GM12878 (cell line): ENCODE results near the gene LARGE1. TPM values are rescaled to one million over a fixed set of nuclear protein-coding genes. Genes with fewer than 3 reads are reported as not detected.

ENCODE experiments used
- CHD1 ChIP-seq: IDR thresholded peaks from 2 replicates; pipeline ENCODE4 v1.6.1; 2012; ENCODE audit warnings: low read depth, low read length, improper control_type of control experiment
- CTCF ChIP-seq, 3 experiments: IDR thresholded peaks in 2 of 3; conservative IDR thresholded peaks in 1 of 3; 2 replicates each; pipeline ENCODE4 v1.5.1; 2011; ENCODE audit warnings: low read depth in 3 of 3, low read length in 3 of 3, mild to moderate bottlenecking in 3 of 3, control low read depth in 2 of 3, moderate library complexity in 2 of 3, inconsistent platforms in 1 of 3, mixed read lengths in 1 of 3; ENCODE audit not compliant: control insufficient read depth in 2 of 3, insufficient read depth in 1 of 3; ENCODE audit errors: extremely low read depth in 1 of 3
- EED ChIP-seq: sonication (generic); IDR thresholded peaks from 2 replicates; pipeline ENCODE4 v1.6.1; 2016; ENCODE audit warnings: antibody characterized with exemption, low read depth
- EP300 ChIP-seq, 2 experiments: fragments of 150-350 bp in 1 of 2; IDR thresholded peaks; 2 replicates each; pipeline ENCODE4 v1.6.1; 2011 to 2012; ENCODE audit warnings: low read depth in 2 of 2, low read length in 2 of 2, borderline replicate concordance in 1 of 2, improper control_type of control experiment in 1 of 2, inconsistent platforms in 1 of 2; ENCODE audit not compliant: control insufficient read depth in 1 of 2
- MYC ChIP-seq: IDR thresholded peaks from 2 replicates; pipeline ENCODE4 v1.6.1; 2011; ENCODE audit warnings: mild to moderate bottlenecking, low read length, moderate library complexity, inconsistent platforms; ENCODE audit not compliant: insufficient read depth, insufficient replicate concordance, insufficient read length, severe bottlenecking
- NBN ChIP-seq: fragments of 450-650 bp; IDR thresholded peaks from 2 replicates; pipeline ENCODE4 v1.6.1; 2016
- NFIC ChIP-seq: IDR thresholded peaks from 2 replicates; pipeline ENCODE4 v1.6.1; 2012; ENCODE audit warnings: low read depth, mild to moderate bottlenecking, inconsistent platforms, low read length, moderate library complexity
- NFXL1 ChIP-seq: fragments of 450-650 bp; IDR thresholded peaks from 2 replicates; pipeline ENCODE4 v1.6.1; 2017; ENCODE audit warnings: antibody characterized with exemption, mild to moderate bottlenecking, borderline replicate concordance
- POLR2AphosphoS5 ChIP-seq: IDR thresholded peaks from 2 replicates; pipeline ENCODE4 v1.6.1; 2011; ENCODE audit warnings: mild to moderate bottlenecking, low read length, inconsistent platforms
- RCOR1 ChIP-seq: conservative IDR thresholded peaks from 2 replicates; pipeline ENCODE4 v1.6.1; 2012; ENCODE audit warnings: low read depth, low read length, improper control_type of control experiment
- RELB ChIP-seq: fragments of 450-650 bp; IDR thresholded peaks from 2 replicates; pipeline ENCODE4 v1.6.1; 2017; ENCODE audit warnings: low read depth, mild to moderate bottlenecking, moderate library complexity
- ZBED1 ChIP-seq: IDR thresholded peaks from 2 replicates; pipeline ENCODE4 v1.6.1; 2016; ENCODE audit warnings: borderline replicate concordance
- ZBTB4 ChIP-seq: fragments of 450-650 bp; formaldehyde crosslinking; IDR thresholded peaks from 2 replicates; pipeline ENCODE4 v1.4.0; 2022; ENCODE audit warnings: mild to moderate bottlenecking, moderate library complexity
- ZBTB40 ChIP-seq: fragments of 450-650 bp; IDR thresholded peaks from 2 replicates; pipeline ENCODE4 v1.6.1; 2016; ENCODE audit warnings: mild to moderate bottlenecking, moderate library complexity, borderline replicate concordance
- ZNF207 ChIP-seq: fragments of 450-650 bp; IDR thresholded peaks from 2 replicates; pipeline ENCODE4 v1.6.1; 2014; ENCODE audit warnings: antibody characterized with exemption, mild to moderate bottlenecking, borderline replicate concordance
- polyA plus RNA-seq, 11 experiments: library from polyadenylated mRNA; depleted of rRNA in 4 of 11; unstranded in 6 of 11; stranded (reverse) in 5 of 11; fragments of >200 nt; fragmentation: Nextera tagmentation in 4 of 11; fragmentation: Illumina TruSeq in 1 of 11; extraction: Ambion mirVana in 4 of 11; extraction: Trizol in 1 of 11; gene quantifications; 1 replicate in 1 of 11; 2 replicates in 10 of 11; pipeline versions ENCODE4 v1.2.1 to v1.2.3, GENCODE V29; 2011 to 2016; ENCODE audit warnings: inconsistent platforms in 2 of 11, missing spikeins in 2 of 11, low read depth in 1 of 11
- total RNA-seq, 4 experiments: library from RNA; depleted of rRNA in 3 of 4; stranded (reverse); fragments of >200 nt in 3 of 4; fragmentation: Illumina TruSeq in 1 of 4; extraction: Trizol in 1 of 4; gene quantifications; 2 replicates each; pipeline versions ENCODE4 v1.2.1 to v1.2.3, GENCODE V29; 2013 to 2021

LARGE1 gene
- total and polyA plus RNA-seq, 10 of the 15 experiments (the other 5 are each of a cell fraction or from before 2014, with no cell fraction given) = 3.2 to 41.4 (median 17.3) TPM

- TF ChIP-seq NFXL1 (no peak), NBN (no peak), NFIC (peak; percentile 65), ZBTB4 (no peak), CTCF (IDR thresholded peaks at IDR 0.05 in 2 of 3, conservative IDR thresholded peaks at IDR 0.05 in 1 of 3; ENCODE audit: control insufficient read depth in 2 of 3, extremely low read depth in 1 of 3, insufficient read depth in 1 of 3, low read depth in 3 of 3, low read length in 3 of 3) (no peak), RCOR1 (no peak), ZBED1 (no peak), ZBTB40 (no peak), CHD1 (no peak), MYC (no peak), RELB (no peak), EED (peak; percentile 87), POLR2AphosphoS5 (peak; percentile 70), ZNF207 (no peak), EP300 (IDR thresholded peaks at IDR 0.05; ENCODE audit: borderline replicate concordance in 1 of 2, control insufficient read depth in 1 of 2, low read depth in 2 of 2, low read length in 2 of 2) (no peak)
These were observed 23.5 kb downstream of the LARGE1 start (continued) for GRCh38 chr22:33896575-33897447.
